DND-41 (cell line): Measurements from ENCODE around the gene PTPRC.

Experiments
- ATAC-seq: fragments of 200-7000 bp; cut with Tn5 transposase; 3 replicates; pipeline ENCODE4 v1.9.1; 2021; ENCODE audit warnings: low read depth; ENCODE audit not compliant: insufficient read depth
- DNase-seq: peaks from one replicate; pipeline ENCODE4 v3.0.0-alpha.2; 2020
- H2AFZ ChIP-seq: 2 replicates; pipeline ENCODE4 v1.6.0; 2012; ENCODE audit warnings: low read depth, low read length
- H3K27ac ChIP-seq: 2 replicates; pipeline ENCODE4 v1.5.1; 2012; ENCODE audit warnings: low read length, inconsistent platforms
- H3K27me3 ChIP-seq: fragments of 200-600 bp; sonication (generic); 2 replicates; pipeline ENCODE4 v1.6.0; 2012; ENCODE audit warnings: low read length, mild to moderate bottlenecking, inconsistent platforms; ENCODE audit not compliant: insufficient read depth, poor library complexity
- H3K36me3 ChIP-seq: 2 replicates; pipeline ENCODE4 v1.5.1; 2012; ENCODE audit warnings: low read length, inconsistent platforms; ENCODE audit not compliant: insufficient read depth
- H3K4me1 ChIP-seq: 2 replicates; pipeline ENCODE4 v1.5.1; 2012; ENCODE audit warnings: mild to moderate bottlenecking, low read length; ENCODE audit not compliant: insufficient read depth
- H3K4me2 ChIP-seq: 2 replicates; pipeline ENCODE4 v1.6.0; 2012; ENCODE audit warnings: mild to moderate bottlenecking, moderate library complexity, low read length, inconsistent platforms; ENCODE audit not compliant: insufficient read depth
- H3K4me3 ChIP-seq, 2 experiments: fragments of 200-600 bp in 1 of 2; shearing (Covaris generic) in 1 of 2; 2 replicates each; pipeline ENCODE4 v1.5.1; 2012 to 2016; ENCODE audit warnings: inconsistent platforms in 2 of 2, low read length in 2 of 2, mild to moderate bottlenecking in 2 of 2, low read depth in 1 of 2, moderate library complexity in 1 of 2
- H3K79me2 ChIP-seq: 2 replicates; pipeline ENCODE4 v1.6.0; 2012; ENCODE audit warnings: low read length, inconsistent platforms; ENCODE audit not compliant: insufficient read depth
- H3K9ac ChIP-seq: 2 replicates; pipeline ENCODE4 v1.6.0; 2012; ENCODE audit warnings: low read depth, mild to moderate bottlenecking, inconsistent platforms, low read length, moderate library complexity
- H3K9me3 ChIP-seq: 2 replicates; pipeline ENCODE4 v1.5.1; 2012; ENCODE audit warnings: low read length, moderate library complexity, mild to moderate bottlenecking, inconsistent platforms; ENCODE audit not compliant: insufficient read depth, severe bottlenecking
- H4K20me1 ChIP-seq: 2 replicates; pipeline ENCODE4 v1.6.0; 2012; ENCODE audit warnings: low read length; ENCODE audit not compliant: insufficient read depth
- EZH2 ChIP-seq: IDR thresholded peaks from 3 replicates; pipeline ENCODE4 v1.6.1; 2012; ENCODE audit warnings: borderline replicate concordance, low read depth, mild to moderate bottlenecking, moderate library complexity, low read length, inconsistent platforms; ENCODE audit not compliant: severe bottlenecking
- TF ChIP-seq, protein P1 (sequence below): IDR thresholded peaks from 2 replicates; pipeline ENCODE4 v1.5.1; 2012; ENCODE audit warnings: borderline replicate concordance, low read length, moderate library complexity, mild to moderate bottlenecking; ENCODE audit not compliant: poor library complexity, severe bottlenecking; ENCODE audit errors: extremely low read depth

Gene PTPRC

GRCh38 chr1:198681831-198682759 lies 43.3 kb downstream of the PTPRC start:
- 0 out of 2 replicates have a peak overlapping the region, but pooled peaks have one; percentile 2 for H2AFZ ChIP-seq
- ATAC-seq: peak; percentile 92
- H3K4me3 ChIP-seq: peak overlapping the region in 1 of 2 experiments; percentile 26; a peak in 2 of 4 replicates
- peak overlapping the region; percentile 58 for H3K9ac ChIP-seq
- no peak for TF ChIP-seq EZH2
- TF ChIP-seq, protein P1, sequence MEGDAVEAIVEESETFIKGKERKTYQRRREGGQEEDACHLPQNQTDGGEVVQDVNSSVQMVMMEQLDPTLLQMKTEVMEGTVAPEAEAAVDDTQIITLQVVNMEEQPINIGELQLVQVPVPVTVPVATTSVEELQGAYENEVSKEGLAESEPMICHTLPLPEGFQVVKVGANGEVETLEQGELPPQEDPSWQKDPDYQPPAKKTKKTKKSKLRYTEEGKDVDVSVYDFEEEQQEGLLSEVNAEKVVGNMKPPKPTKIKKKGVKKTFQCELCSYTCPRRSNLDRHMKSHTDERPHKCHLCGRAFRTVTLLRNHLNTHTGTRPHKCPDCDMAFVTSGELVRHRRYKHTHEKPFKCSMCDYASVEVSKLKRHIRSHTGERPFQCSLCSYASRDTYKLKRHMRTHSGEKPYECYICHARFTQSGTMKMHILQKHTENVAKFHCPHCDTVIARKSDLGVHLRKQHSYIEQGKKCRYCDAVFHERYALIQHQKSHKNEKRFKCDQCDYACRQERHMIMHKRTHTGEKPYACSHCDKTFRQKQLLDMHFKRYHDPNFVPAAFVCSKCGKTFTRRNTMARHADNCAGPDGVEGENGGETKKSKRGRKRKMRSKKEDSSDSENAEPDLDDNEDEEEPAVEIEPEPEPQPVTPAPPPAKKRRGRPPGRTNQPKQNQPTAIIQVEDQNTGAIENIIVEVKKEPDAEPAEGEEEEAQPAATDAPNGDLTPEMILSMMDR: no peak
- H3K27ac ChIP-seq: peak overlapping the region; percentile 96
- no peaks in the 10 kb centered on the region for H3K27me3 ChIP-seq
- H3K9me3 ChIP-seq: no peaks in the 10 kb centered on the region
- DNase-seq: peak; percentile 92
- H3K36me3 ChIP-seq: peaks cover 6% of the 10 kb centered on the region; the same call in 1 of the 2 replicates
- no peaks in the 10 kb centered on the region for H4K20me1 ChIP-seq
- peak overlapping the region; percentile 58 for H3K4me2 ChIP-seq
- H3K79me2 ChIP-seq: peaks cover 68% of the 10 kb centered on the region
- H3K4me1 ChIP-seq: peaks cover 87% of the 10 kb centered on the region

DNA sequence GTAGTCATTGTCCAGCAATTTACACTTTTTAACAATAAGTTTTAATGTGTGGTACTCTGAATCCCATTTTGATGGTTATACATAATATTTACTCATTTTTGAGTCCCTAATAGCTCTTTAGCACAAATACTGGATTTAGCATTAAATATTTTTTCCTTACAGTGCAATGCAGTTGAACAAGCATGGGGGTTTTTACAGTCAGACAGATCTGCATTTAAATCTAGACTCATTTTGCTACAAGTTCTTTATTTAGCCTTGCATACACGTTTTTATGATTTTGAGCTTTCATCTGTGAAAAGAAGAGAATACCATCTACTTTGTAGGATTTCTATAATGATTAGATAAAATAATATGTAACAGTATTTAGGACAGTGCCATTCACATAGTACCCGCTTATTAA lies 44.0 kb downstream of the PTPRC start:
- DNase-seq: no peak
- ATAC-seq: no peak

DNA sequence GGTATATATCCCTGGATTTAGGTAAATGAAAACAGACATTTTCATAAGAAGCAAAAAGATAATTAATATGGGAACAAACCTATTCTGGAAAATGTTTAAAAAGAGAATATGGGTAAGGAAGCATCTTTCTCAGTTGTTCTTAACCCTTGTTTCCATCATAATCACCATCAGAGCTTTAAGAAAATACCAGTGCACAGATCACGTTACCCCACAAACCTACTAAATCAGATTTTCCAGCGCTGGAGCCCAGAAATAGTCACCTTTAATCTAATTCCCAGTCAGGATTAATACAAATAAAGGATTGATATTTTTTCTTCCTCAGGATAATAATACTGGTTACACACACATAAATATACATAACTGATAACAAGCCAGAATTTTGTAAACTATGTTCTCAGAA lies 44.6 kb downstream of the PTPRC start:
- Histone ChIP-seq H3K27ac (peak overlapping the region; percentile 91), H3K27me3 (no peaks in the 10 kb centered on the region), H2AFZ (no peak overlapping the region), H3K4me2 (peak overlapping the region; percentile 51), H3K4me3 (0 out of 4 replicates have a peak overlapping the region, but pooled peaks of 1 of the 2 experiments have one; percentile 26), H3K36me3 (peaks cover 6% of the 10 kb centered on the region; the same call in 1 of the 2 replicates), H4K20me1 (no peaks in the 10 kb centered on the region), H3K9ac (peak overlapping the region; percentile 58), H3K9me3 (no peaks in the 10 kb centered on the region), H3K79me2 (peaks cover 67% of the 10 kb centered on the region), H3K4me1 (peaks cover 76% of the 10 kb centered on the region)
- ATAC-seq (no peak), DNase-seq (no peak)
- TF ChIP-seq, protein P1: no peak
- no peak for TF ChIP-seq EZH2

More for the DNA sequence above, 44.0 kb downstream of the PTPRC start:
- no peaks in the 10 kb centered on the region for H4K20me1 ChIP-seq
- TF ChIP-seq, protein P1: no peak
- TF ChIP-seq EZH2: no peak
- peak overlapping the region; percentile 51 for H3K4me2 ChIP-seq
- H3K9me3 ChIP-seq: no peaks in the 10 kb centered on the region
- H2AFZ ChIP-seq: peak overlapping the region; percentile 2
- peak overlapping the region in 1 of 2 experiments; percentile 26; a peak in 2 of 4 replicates for H3K4me3 ChIP-seq
- peak overlapping the region; percentile 58 for H3K9ac ChIP-seq
- H3K27me3 ChIP-seq: no peaks in the 10 kb centered on the region
- H3K79me2 ChIP-seq: peaks cover 67% of the 10 kb centered on the region
- H3K36me3 ChIP-seq: peaks cover 6% of the 10 kb centered on the region; the same call in 1 of the 2 replicates
- peaks cover 82% of the 10 kb centered on the region for H3K4me1 ChIP-seq
- peak overlapping the region; percentile 91 for H3K27ac ChIP-seq
